ENCODE results near the gene PDE8A.

PDE8A gene

GRCh38 chr15:85097725-85098124 lies 116.1 kb downstream of the PDE8A start:
- TF ChIP-seq, protein P1, sequence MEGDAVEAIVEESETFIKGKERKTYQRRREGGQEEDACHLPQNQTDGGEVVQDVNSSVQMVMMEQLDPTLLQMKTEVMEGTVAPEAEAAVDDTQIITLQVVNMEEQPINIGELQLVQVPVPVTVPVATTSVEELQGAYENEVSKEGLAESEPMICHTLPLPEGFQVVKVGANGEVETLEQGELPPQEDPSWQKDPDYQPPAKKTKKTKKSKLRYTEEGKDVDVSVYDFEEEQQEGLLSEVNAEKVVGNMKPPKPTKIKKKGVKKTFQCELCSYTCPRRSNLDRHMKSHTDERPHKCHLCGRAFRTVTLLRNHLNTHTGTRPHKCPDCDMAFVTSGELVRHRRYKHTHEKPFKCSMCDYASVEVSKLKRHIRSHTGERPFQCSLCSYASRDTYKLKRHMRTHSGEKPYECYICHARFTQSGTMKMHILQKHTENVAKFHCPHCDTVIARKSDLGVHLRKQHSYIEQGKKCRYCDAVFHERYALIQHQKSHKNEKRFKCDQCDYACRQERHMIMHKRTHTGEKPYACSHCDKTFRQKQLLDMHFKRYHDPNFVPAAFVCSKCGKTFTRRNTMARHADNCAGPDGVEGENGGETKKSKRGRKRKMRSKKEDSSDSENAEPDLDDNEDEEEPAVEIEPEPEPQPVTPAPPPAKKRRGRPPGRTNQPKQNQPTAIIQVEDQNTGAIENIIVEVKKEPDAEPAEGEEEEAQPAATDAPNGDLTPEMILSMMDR (IDR thresholded peaks at IDR 0.05; ENCODE audit: low read depth, low read length, missing control alignments), result no peak
- no peak overlapping the region for H3K4me3 ChIP-seq (replicated peaks; ENCODE audit: low read depth, low read length)
- DNase-seq (ENCODE audit: extremely low read depth, low read depth), result no peak

DNA sequence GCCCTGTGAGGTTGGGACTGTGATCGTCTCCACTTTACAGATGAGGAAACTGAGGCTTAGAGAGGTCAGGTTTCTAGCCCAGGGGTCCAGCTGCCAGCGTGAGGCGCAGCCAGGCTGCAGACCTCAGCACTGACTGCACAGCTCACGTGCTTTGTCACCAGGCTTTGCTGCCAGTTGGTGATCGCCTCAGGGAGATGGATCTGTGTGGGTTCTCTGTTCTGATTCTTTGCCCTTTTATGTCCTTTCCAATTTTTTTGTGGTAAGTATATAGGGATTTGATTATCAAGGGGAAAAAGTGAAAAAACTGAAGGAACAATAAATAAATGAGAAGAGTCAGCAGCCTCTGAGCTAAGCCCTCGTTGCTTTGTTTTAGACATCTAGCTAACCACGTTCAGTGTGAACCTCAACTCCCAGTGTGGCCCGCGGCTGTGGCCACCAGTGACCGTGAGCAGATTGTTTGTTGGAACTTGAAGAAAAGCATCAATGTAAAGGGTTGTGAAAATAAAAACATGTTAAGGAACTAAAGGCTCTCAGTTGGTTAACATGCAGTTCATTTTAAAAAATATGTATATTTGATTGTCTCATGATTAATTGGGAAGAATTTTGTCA lies 117.6 kb downstream of the PDE8A start:
- no peak overlapping the region for H3K4me3 ChIP-seq (replicated peaks; ENCODE audit: low read depth, low read length)
- no peak for DNase-seq (ENCODE audit: extremely low read depth, low read depth)
- TF ChIP-seq, protein P1 (IDR thresholded peaks at IDR 0.05; ENCODE audit: low read depth, low read length, missing control alignments), result no peak

DNA sequence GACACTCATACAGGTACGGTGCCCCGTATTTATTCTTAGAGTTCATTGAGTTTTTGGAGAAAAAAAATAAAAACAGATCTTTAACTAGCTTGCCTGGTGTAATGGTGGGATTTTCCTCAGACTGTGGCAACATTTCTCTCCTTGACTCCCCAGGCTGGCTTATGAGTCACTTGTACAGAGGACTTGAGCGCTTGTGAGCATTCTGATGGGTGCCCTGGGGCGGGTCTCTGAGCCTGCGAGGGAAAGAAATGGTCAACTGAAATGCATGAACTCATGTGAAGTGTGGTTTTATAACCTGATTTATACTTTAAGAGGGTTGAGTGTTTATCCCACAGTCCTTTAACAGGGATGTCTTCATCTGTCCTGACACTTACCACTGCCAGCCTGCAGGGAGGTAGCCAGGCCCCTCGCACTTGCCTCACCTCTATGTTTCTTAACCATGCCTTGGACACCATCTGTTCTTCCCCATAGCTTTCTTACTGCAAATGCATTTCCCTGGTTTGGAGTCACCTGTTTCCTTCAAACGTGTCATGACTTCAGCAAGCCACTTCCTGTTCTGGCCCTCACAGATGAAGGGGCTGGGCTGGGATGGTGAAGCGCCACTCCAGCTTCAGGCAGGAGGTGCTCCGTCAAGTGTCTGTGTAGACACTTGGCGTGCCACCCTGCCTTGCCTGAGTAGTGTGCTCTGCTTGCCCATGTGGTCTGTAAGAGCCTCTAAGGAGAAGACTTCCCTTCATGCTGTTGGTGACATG lies 118.7 kb downstream of the PDE8A start:
- TF ChIP-seq, protein P1 (IDR thresholded peaks at IDR 0.05; ENCODE audit: low read depth, low read length, missing control alignments), result no peak
- DNase-seq (ENCODE audit: extremely low read depth, low read depth), result no peak

GRCh38 chr15:85104584-85104983 lies 122.9 kb downstream of the PDE8A start:
- H3K4me3 ChIP-seq (replicated peaks; ENCODE audit: low read depth, low read length), result no peak overlapping the region
- TF ChIP-seq, protein P1 (IDR thresholded peaks at IDR 0.05; ENCODE audit: low read depth, low read length, missing control alignments), result no peak
- DNase-seq (ENCODE audit: extremely low read depth, low read depth), result no peak

More for the DNA sequence above, 118.7 kb downstream of the PDE8A start:
- H3K4me3 ChIP-seq (replicated peaks; ENCODE audit: low read depth, low read length), result no peak overlapping the region

DNA sequence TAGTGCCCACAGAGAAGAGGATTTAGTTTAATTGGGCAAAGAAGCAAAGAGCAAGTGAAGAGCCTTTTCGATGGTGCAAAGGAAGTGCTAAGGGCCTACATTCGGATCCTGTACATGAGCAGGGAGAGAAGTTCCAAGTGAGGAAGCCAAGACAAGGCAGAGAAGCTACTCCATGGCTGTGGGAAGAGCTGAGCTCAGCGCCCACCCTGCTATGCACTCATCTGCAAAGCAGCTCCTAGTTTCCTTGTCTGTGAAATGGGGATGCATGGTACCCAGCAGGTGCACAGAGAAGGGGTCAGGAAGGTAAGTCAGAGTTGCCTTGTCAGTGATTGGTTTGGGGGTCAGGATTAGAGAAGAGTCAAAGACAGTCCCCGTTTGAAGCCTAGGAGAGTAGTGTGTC lies 126.5 kb downstream of the PDE8A start:
- TF ChIP-seq, protein P1 (IDR thresholded peaks at IDR 0.05; ENCODE audit: low read depth, low read length, missing control alignments), result no peak
- no peak for DNase-seq (ENCODE audit: extremely low read depth, low read depth)
- H3K4me3 ChIP-seq (replicated peaks; ENCODE audit: low read depth, low read length), result no peak overlapping the region

DNA sequence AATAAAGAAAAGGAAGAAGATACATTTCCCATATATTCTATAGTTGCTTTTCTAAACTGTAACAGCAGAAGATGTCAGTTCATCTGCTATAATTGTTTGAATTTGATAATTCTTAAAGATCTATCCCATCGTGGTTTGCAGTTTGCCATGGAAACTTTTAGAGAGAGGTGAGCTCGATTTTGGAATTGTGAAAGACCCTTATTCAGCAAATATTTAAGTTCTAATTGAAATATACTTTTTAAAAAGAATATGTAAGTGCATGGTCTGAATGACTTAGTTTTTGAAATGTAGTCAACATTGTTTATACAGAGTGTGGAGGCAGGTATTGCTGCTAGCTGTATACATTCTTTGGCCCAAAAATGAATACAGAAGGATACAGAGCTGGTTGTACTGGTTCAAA lies 127.7 kb downstream of the PDE8A start:
- DNase-seq (ENCODE audit: extremely low read depth, low read depth), result no peak
- TF ChIP-seq, protein P1 (IDR thresholded peaks at IDR 0.05; ENCODE audit: low read depth, low read length, missing control alignments), result no peak
- H3K4me3 ChIP-seq (replicated peaks; ENCODE audit: low read depth, low read length), result no peak overlapping the region
